ENCODE results near the gene TSBP1.

GRCh38 chr6:32375739-32376529 is 4.2 kb upstream of the TSBP1 start:
- TF ChIP-seq GATA2 (IDR thresholded peaks at IDR 0.05; ENCODE audit: low read depth, low read length) (no peak), GATA3 (IDR thresholded peaks at IDR 0.05; ENCODE audit: low read depth, low read length) (no peak)
